GM12878 (cell line): Measurements from ENCODE around the gene DYNC2LI1. TPM values are rescaled to one million over a fixed set of nuclear protein-coding genes. Genes with fewer than 3 reads are reported as not detected.

Source experiments
- ATAC-seq: fragments of 200-7000 bp; cut with Tn5 transposase; 3 replicates; pipeline ENCODE4 v1.9.1; 2020; ENCODE audit warnings: mild to moderate bottlenecking, moderate library complexity
- BruUV-seq: library from RNA; stranded (reverse); fragments of 400-500 nt; replicated peaks from 2 replicates; lab custom pipeline; 2021; lab: Mats Ljungman, UMichigan
- CTCF ChIA-PET: fragments of 300-600 bp; sonication (Branson Sonifier 250); formaldehyde crosslinking; extraction: SDS; loops from one replicate; lab custom pipeline; 2021; ENCODE audit warnings: inconsistent platforms; lab: Yijun Ruan, JAX
- POLR2A ChIA-PET: fragments of 350-600 bp; formaldehyde crosslinking; extraction: SDS; loops from one replicate; lab custom pipeline; 2021; ENCODE audit warnings: inconsistent platforms; lab: Charles Lee
- RAD21 ChIA-PET: fragments of 300-600 bp; sonication (Branson Sonifier 250); formaldehyde crosslinking; loops from one replicate; lab custom pipeline; 2023; ENCODE audit warnings: antibody characterized with exemption; ENCODE audit not compliant: unreplicated experiment; lab: Charles Lee
- SMC1A ChIA-PET: fragments of 300-600 bp; sonication (Branson Sonifier 250); formaldehyde crosslinking; loops from one replicate; lab custom pipeline; 2023; ENCODE audit not compliant: unreplicated experiment, uncharacterized antibody; lab: Charles Lee
- DNase-seq: peaks from one replicate; pipeline ENCODE4 v3.0.0-alpha.2; 2011; ENCODE audit warnings: low read depth, low spot score
- FAIRE-seq: peaks from 3 replicates; lab custom pipeline; 2011; peaks lifted over from hg19 to GRCh38; lab: Jason Lieb, UNC
- H2AFZ ChIP-seq: 2 replicates; pipeline ENCODE4 v1.6.0; 2011; ENCODE audit warnings: low read depth, low read length, control low read depth; ENCODE audit not compliant: control insufficient read depth
- H3K27ac ChIP-seq: 2 replicates; pipeline ENCODE4 v1.5.1; 2011; ENCODE audit warnings: control low read depth; ENCODE audit not compliant: control insufficient read depth, insufficient read depth
- H3K27me3 ChIP-seq, 2 experiments: replicated peaks in 1 of 2; 2 replicates each; pipeline versions ENCODE4 v1.6.0 to v1.6.1; 2011; ENCODE audit warnings: low read length in 1 of 2; ENCODE audit not compliant: control insufficient read depth in 2 of 2, insufficient read depth in 2 of 2
- H3K36me3 ChIP-seq, 2 experiments: 2 replicates each; pipeline ENCODE4 v1.5.1; 2011; ENCODE audit warnings: low read length in 1 of 2; ENCODE audit not compliant: control insufficient read depth in 2 of 2, insufficient read depth in 2 of 2
- H3K4me1 ChIP-seq: 2 replicates; pipeline ENCODE4 v1.6.1; 2011; ENCODE audit warnings: mild to moderate bottlenecking, low read length, moderate library complexity, mixed read lengths; ENCODE audit not compliant: control insufficient read depth, insufficient read depth
- H3K4me2 ChIP-seq: 2 replicates; pipeline ENCODE4 v1.6.0; 2011; ENCODE audit warnings: control low read depth; ENCODE audit not compliant: control insufficient read depth, insufficient read depth
- H3K4me3 ChIP-seq: fragments of 200-600 bp; sonication (generic); 2 replicates; pipeline ENCODE4 v1.5.1; 2016
- H3K79me2 ChIP-seq: 2 replicates; pipeline ENCODE4 v1.6.0; 2011; ENCODE audit warnings: low read length; ENCODE audit not compliant: control insufficient read depth, insufficient read depth
- H3K9ac ChIP-seq: 2 replicates; pipeline ENCODE4 v1.8.0; 2011; ENCODE audit warnings: low read length, control low read depth, mixed read lengths; ENCODE audit not compliant: control insufficient read depth, insufficient read depth
- H3K9me3 ChIP-seq: replicated peaks from 3 replicates; pipeline ENCODE4 v1.5.1; 2011; ENCODE audit warnings: mild to moderate bottlenecking, low read length; ENCODE audit not compliant: control insufficient read depth, insufficient read depth
- H4K20me1 ChIP-seq: 2 replicates; pipeline ENCODE4 v1.6.0; 2011; ENCODE audit not compliant: control insufficient read depth, insufficient read depth
- CBFB ChIP-seq: IDR thresholded peaks from 2 replicates; pipeline ENCODE4 v1.6.1; 2016; ENCODE audit warnings: antibody characterized with exemption, low read depth
- JUND ChIP-seq: IDR thresholded peaks from 2 replicates; pipeline ENCODE4 v1.6.1; 2012; ENCODE audit warnings: low read depth, mild to moderate bottlenecking, low read length, improper control_type of control experiment, moderate library complexity
- KLF5 ChIP-seq: fragments of 450-650 bp; IDR thresholded peaks from 2 replicates; pipeline ENCODE4 v1.6.1; 2014; ENCODE audit warnings: mild to moderate bottlenecking; ENCODE audit not compliant: partially characterized antibody
- POLR2AphosphoS2 ChIP-seq: IDR thresholded peaks from 2 replicates; pipeline ENCODE4 v1.6.1; 2011; ENCODE audit warnings: low read depth, mild to moderate bottlenecking, low read length, improper control_type of control experiment, moderate library complexity
- RCOR1 ChIP-seq: conservative IDR thresholded peaks from 2 replicates; pipeline ENCODE4 v1.6.1; 2012; ENCODE audit warnings: low read depth, low read length, improper control_type of control experiment
- YBX1 ChIP-seq: fragments of 450-650 bp; IDR thresholded peaks from 2 replicates; pipeline ENCODE4 v1.6.1; 2016; ENCODE audit warnings: antibody characterized with exemption
- ZBTB40 ChIP-seq: fragments of 450-650 bp; IDR thresholded peaks from 2 replicates; pipeline ENCODE4 v1.6.1; 2016; ENCODE audit warnings: mild to moderate bottlenecking, moderate library complexity, borderline replicate concordance
- ZNF217 ChIP-seq: fragments of 450-650 bp; IDR thresholded peaks from 2 replicates; pipeline ENCODE4 v1.6.1; 2017; ENCODE audit warnings: antibody characterized with exemption, mild to moderate bottlenecking
- WGBS: methylation state at CpG from one replicate; pipeline ENCODE4 v1.1.6; 2016; ENCODE audit warnings: low lambda C conversion rate; ENCODE audit not compliant: insufficient replicate concordance, insufficient coverage; ENCODE audit errors: missing lambda C conversion rate; 5-methylcytosine and 5-hydroxymethylcytosine counted together
- in situ Hi-C: fragments of 300-500 bp; cut with MboI; formaldehyde crosslinking; loops from 9 replicates; pipeline ENCODE4 v1.14.3; 2018; ENCODE audit warnings: mixed read lengths
- intact Hi-C: fragments of 100-400 bp; cut with micrococcal nuclease; formaldehyde crosslinking; loops from one replicate; pipeline ENCODE4 v1.14.2; 2022; ENCODE audit not compliant: unreplicated experiment
- polyA plus RNA-seq, 11 experiments: library from polyadenylated mRNA; depleted of rRNA in 4 of 11; unstranded in 6 of 11; stranded (reverse) in 5 of 11; fragments of >200 nt; fragmentation: Nextera tagmentation in 4 of 11; fragmentation: Illumina TruSeq in 1 of 11; extraction: Ambion mirVana in 4 of 11; extraction: Trizol in 1 of 11; gene quantifications; 1 replicate in 1 of 11; 2 replicates in 10 of 11; pipeline versions ENCODE4 v1.2.1 to v1.2.3, GENCODE V29; 2011 to 2016; ENCODE audit warnings: inconsistent platforms in 2 of 11, missing spikeins in 2 of 11, low read depth in 1 of 11
- total RNA-seq, 4 experiments: library from RNA; depleted of rRNA in 3 of 4; stranded (reverse); fragments of >200 nt in 3 of 4; fragmentation: Illumina TruSeq in 1 of 4; extraction: Trizol in 1 of 4; gene quantifications; 2 replicates each; pipeline versions ENCODE4 v1.2.1 to v1.2.3, GENCODE V29; 2013 to 2021

The DYNC2LI1 gene
- total and polyA plus RNA-seq, 10 of the 15 experiments (the other 5 are each of a cell fraction or from before 2014, with no cell fraction given): 9.5 to 27.3 (median 19.3) TPM

- Histone ChIP-seq H3K9ac (no peak overlapping the region), H3K4me1 (no peaks in the 10 kb centered on the region), H3K36me3 (no peaks in the 10 kb centered on the region), H3K27ac (no peak overlapping the region), H3K4me3 (no peak overlapping the region), H4K20me1 (no peaks in the 10 kb centered on the region), H3K79me2 (no peaks in the 10 kb centered on the region), H3K27me3 (no peaks in the 10 kb centered on the region; a peak in 1 of 4 replicates), H2AFZ (no peak overlapping the region), H3K9me3 (no peaks in the 10 kb centered on the region), H3K4me2 (no peak overlapping the region)
- no TSS peak for BruUV-seq
- TF ChIP-seq YBX1 (no peak), RCOR1 (no peak), POLR2AphosphoS2 (no peak), KLF5 (no peak), JUND (no peak), CBFB (no peak), ZBTB40 (no peak), ZNF217 (no peak)
- ChIA-PET POLR2A (no interaction called here), CTCF (no interaction called here), RAD21 (no interaction called here), SMC1A (no interaction called here)
- FAIRE-seq: no peak
- in situ Hi-C loops (no loop called here), intact Hi-C loops (no loop called here)
- DNase-seq: no peak
- 45% methylated on average over 17 of the region's 17 CpGs for WGBS
- ATAC-seq: no peak
Observed at GRCh38 chr2:43826305-43827250, 52.7 kb downstream of the DYNC2LI1 start.
